HG03521 (cell line): ENCODE data around the gene ZFYVE27.

Source experiments
- ATAC-seq: cut with Tn5 transposase; IDR thresholded peaks from one replicate; pipeline ENCODE4 v1.9.1; 2021; ENCODE audit warnings: mild to moderate bottlenecking, moderate library complexity; ENCODE audit not compliant: unreplicated experiment

Gene ZFYVE27

DNA sequence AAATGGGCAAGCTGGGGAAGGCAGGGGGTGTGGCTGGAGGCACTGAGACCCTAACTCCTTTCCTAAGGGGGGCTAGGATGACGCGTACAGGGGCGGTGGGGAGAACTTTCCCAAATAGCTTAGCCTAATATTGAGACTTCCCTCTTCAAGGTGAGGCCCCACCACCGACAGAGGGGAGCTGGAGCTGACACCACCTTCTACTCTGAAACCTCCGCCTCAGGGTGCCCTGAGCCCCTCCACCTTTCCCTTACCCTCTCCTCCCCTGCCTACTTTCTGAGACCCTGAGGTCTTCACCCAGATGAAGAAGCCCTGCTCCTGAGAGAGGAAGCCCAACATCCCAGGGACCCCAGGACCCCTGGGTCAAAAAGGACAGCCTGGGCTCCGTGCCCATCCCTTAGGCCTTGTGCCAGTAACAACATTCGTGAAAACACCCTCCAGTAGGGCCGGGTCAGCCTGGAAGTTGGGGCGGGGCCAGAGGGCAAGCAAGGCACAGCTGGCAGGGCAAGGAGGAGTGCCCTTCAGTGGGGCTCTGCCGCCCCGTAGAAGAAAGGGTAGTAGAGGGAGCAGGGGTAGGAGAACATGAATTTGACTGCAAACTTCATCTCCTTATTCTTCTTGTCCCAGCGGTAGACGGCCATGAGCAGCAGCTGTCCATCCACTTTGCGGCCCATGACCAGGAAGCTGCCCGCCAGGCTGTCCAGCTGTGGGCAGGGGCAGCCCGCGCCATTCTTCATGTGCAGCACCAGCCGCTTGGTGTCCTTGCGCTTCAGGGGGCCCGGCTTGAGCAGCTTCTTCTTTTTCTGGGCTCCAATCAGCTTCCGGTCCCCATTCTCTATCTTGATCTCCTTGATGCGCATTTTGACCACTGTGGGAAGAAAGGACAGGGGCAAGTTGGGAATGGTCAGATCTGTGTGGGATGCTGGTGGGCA, 30.3 kb downstream of the ZFYVE27 start:
- no peak for ATAC-seq

GRCh38 chr10:97768322-97769315, 31.7 kb downstream of the ZFYVE27 start:
- no peak for ATAC-seq

GRCh38 chr10:97770255-97770654, 33.3 kb downstream of the ZFYVE27 start:
- ATAC-seq = no peak

DNA sequence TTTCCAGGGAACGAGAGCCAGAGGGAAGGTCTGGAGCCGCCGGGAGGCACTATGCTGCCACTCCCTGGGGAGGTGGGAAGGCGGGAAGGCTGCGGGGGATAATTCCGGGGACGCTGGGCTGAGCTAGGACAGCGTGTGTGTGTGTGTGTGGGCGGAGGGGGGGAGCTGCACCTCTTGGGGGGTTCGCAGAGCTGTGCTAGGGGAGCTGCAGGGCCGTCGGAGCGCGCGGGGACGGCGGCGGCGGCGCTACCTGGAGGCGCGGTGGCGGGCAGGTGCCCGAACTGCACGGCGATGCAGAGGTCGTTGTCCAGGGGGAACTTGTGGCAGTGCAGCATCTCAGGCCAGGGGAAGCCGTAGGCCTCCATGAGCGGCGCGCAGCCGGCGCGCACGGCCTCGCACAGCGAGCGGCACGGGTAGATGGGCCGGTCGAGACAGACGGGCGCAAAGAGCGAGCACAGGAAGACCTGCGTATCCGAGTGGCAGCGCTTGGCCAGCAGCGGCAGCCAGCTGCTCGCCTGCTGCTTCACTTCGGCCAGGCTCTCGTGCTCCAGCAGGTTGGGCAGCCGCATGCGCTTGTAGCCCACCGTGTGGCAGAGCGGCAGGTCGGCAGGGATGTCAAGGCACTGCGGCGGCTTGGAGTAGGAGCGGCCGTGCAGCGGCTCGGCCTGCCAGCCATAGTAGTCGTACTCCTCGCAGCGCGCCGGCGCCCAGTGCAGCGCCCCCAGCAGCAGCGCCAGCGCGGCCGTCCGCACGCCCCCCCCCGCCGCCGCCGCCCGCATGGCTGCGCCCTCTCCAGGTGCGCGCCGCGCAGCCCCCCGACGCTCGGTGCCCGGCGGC, 34.3 kb downstream of the ZFYVE27 start:
- ATAC-seq = no peak

GRCh38 chr10:97771913-97772823, 35.2 kb downstream of the ZFYVE27 start, which contains the start of gene SFRP5:
Gene SFRP5 (minus strand): TSS chr10:97771999. CDS start chr10:97771833, 166 bp downstream.
- ATAC-seq = no peak

DNA sequence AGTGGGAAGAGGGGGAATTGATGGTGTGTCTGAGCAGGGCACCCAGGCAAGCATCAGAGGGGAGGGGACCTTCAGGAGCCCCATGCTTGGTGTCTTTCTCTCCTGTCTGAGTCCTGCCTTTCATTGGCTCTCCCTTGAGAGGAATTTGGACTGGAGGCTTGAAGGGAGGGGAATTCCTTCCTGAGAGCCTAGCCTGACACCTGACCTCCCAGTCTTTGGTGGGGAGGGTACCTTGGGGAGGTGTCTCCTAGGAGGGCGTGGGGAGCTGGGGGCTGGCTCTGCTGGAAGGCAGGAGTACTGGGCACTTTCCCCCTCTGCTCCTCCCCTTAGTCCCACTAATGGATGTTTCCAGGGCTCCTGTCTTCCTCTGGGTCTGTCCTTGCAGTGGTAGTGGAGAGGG, 36.2 kb downstream of the ZFYVE27 start:
- no peak for ATAC-seq

- no peak for ATAC-seq
Observed at GRCh38 chr10:97774811-97775294, 37.9 kb downstream of the ZFYVE27 start.

- no peak for ATAC-seq
Observed at GRCh38 chr10:97777143-97777542, 40.2 kb downstream of the ZFYVE27 start.

DNA sequence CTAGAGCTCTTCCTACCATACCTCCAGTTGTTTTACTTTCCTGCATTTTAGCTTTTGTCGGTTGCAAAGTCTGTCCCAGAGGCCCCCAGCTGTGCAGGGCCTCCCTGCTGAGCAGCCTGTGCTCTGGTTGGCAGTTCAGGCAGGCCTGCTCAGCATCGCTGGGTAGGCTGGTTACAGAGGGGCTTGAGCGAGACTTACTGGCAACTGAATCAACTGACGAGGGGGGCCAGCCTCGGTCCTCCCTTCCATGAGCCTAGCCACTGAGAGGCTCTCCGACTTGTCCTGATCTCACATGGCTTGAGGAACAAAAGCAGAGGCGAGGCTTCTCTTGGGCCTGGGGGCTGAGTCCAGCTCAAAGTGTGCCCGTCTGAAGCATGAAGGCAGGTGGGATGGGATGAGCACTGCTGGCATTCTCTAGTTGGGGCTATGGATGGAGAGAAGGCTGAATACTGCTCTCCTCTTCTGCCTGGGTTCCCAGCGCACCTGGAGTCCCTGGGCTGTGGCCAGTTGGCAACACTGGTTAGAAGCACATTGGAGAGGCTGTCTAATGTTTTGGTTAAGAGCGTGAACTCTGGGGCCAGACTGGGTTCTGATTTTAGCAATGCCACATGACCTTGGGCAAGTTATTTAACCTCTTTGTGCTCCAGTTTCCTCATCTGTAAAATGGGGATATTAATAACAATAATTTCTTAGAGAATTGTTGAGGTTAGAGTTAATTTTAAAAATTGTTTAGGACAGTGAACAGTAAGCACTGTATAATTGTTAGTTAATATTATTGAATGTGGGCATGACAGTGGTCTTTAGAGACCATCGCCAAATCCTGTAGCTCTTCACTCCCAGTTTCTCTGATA, 41.7 kb downstream of the ZFYVE27 start:
- no peak for ATAC-seq

- no peak for ATAC-seq
Observed at GRCh38 chr10:97779492-97779891, 42.6 kb downstream of the ZFYVE27 start.

DNA sequence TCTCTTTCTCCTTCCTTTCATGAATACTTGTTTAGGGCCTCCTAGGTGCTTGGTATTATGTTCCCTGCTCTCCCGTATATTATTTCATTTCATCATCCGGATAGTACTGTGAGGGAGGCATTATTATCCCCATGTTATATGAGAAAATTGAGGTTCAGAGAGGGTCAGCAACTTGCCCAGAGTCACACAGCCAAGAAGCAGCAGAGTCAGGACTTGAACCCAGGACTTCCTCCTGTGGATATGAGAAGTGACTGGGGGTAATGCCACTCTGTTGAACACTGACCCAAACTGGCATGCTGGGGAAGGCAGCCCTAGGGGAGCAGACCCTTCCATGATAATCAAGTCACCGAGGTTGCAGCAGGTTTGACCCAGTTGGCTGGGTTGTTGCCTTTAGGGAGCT, 43.0 kb downstream of the ZFYVE27 start:
- no peak for ATAC-seq

GRCh38 chr10:97780841-97781617, 44.1 kb downstream of the ZFYVE27 start:
- no peak for ATAC-seq

GRCh38 chr10:97781618-97782331, 44.8 kb downstream of the ZFYVE27 start:
- no peak for ATAC-seq

- no peak for ATAC-seq
Observed at GRCh38 chr10:97782455-97783228, 45.7 kb downstream of the ZFYVE27 start.

DNA sequence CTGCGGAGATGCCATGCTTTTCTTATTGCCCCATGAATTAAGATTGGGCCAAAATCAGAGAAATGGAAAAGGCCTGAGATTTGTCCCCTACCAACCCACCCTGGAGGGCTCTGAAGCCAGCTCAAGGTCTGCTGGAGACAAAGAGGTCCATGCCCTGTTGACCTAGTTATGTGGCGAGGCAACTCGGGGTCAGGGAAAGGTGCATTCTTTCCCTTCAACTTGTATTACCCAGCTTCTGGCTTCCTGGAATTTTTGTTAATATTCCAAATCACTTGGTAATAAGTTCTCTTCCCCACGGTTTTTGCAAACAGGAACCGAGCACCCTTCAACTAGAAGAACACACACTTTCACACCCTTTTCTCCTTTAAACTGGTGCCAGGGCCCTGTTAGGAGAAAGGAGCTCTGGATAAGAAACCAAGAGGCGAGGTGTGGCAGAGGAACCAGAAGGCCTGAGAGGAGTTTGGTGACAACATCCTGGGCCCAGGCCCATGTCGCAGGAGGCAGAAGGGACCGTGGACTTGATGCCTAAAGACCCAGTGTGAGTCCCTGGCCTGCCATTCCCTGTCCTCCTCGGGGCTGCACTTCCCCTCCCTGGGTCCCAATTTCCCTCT, 47.4 kb downstream of the ZFYVE27 start:
- ATAC-seq = no peak

- ATAC-seq = no peak
Observed at GRCh38 chr10:97785231-97785630, 48.3 kb downstream of the ZFYVE27 start.
